Bladder microvascular endothelial cell (primary cell): ENCODE results near the gene ATP6V1C2. TPM values are rescaled to one million over a fixed set of nuclear protein-coding genes. Genes with fewer than 3 reads are reported as not detected.

Experiments
- total RNA-seq: library from RNA; depleted of rRNA; stranded (reverse); fragments of >200 nt; gene quantifications from 2 replicates; pipeline ENCODE4 v1.2.3, GENCODE V29; 2014

The ATP6V1C2 gene
- 0.19 and 0.32 TPM in 2 replicates for total RNA-seq

GRCh38 chr2:10721396-10722251 is at the start of gene ATP6V1C2:
TSS of gene ATP6V1C2 (plus strand) at chr2:10721630. CDS start at chr2:10722850, 1,220 bp downstream.

DNA sequence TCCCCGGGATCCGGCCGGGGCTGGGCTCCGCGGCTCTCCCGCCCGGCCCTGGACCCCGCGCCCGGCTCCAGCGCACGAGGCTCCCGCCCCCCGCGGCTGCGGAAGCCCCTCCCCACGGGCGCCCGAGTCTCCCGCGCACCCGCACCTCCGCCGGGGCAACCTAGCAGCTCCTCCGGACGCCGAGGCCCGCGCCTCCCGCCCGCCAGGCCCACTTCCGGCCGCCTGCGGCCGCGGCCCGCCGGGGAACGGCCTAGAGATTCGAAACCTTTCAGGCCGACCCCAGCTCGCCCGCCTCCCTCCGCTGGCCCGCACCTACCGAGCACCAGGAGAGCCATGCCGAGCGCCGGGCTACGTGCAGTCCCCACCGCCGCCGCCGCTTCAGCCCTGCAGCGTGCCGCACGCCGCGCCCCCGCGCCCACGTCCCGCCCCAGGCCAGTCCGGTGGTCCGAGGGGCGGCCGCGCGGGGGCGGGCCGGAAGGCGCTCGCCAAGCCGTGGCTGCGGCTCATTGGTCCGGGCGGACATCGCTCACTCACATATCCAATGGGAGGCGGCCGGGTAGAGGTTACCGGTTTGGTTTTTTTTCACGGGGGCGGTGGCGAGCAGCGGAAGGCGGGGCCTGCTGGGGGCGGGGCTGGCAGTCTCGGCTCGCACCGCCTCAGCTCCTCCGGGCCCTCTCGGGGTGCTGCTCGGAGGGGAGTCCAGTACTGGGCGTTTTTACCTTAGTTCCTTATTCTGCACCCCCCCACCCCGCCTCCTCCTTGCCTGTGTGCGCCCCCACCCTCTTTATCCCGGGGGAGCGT is 91.1 kb downstream of the ATP6V1C2 start, which contains the start of gene PDIA6:
Gene PDIA6 (minus strand): TSS at position 424 of the 801 bp plus-strand sequence. CDS start 89 bp downstream, at position 335.

Other genes starting within 250 kb of the ATP6V1C2 start
- gene NOL10, start 31.7 kb upstream of the ATP6V1C2 start, total RNA-seq: 14.7 and 28.1 TPM in 2 replicates
- gene PDIA6, start 91.2 kb downstream of the ATP6V1C2 start, total RNA-seq: 380 and 437 TPM in 2 replicates
- gene KCNF1, start 190.3 kb downstream of the ATP6V1C2 start, total RNA-seq: 0.16 and 3.1 TPM in 2 replicates